ENCODE results near the gene CDC34. TPM values are rescaled to one million over a fixed set of nuclear protein-coding genes. Genes with fewer than 3 reads are reported as not detected.
A peak's percentile ranks its signal among the peaks of the same experiment; 100 is the strongest.

CDC34 gene
- total and polyA plus RNA-seq, 2 of the 8 experiments (the other 6 are each of a cell fraction or from before 2014, with no cell fraction given), result 95.9 to 129 TPM

GRCh38 chr19:489418-490196 lies 42.0 kb upstream of the CDC34 start:
- Histone ChIP-seq H3K36me3 (ENCODE audit: control insufficient read depth in 2 of 4, insufficient read depth in 4 of 4, low read length in 3 of 4) (no peaks in the 10 kb centered on the region), H2BK12ac (ENCODE audit: low read depth, low read length) (no peak overlapping the region), H3K9ac (replicated peaks in 1 of 4; ENCODE audit: extremely low read depth in 1 of 4, low read depth in 3 of 4, low read length in 3 of 4) (peak overlapping the region in 3 of 4 experiments; percentile 6 to 84 (median 8); a peak in 3 of 7 replicates), H2AFZ (ENCODE audit: low read length) (no peak overlapping the region), H3K23ac (ENCODE audit: insufficient read length) (no peak overlapping the region), H3K18ac (ENCODE audit: extremely low read depth, low read length) (no peak overlapping the region; the same call in 1 of the 2 replicates), H2BK20ac (ENCODE audit: low read length) (no peak overlapping the region), H3K27me3 (replicated peaks in 1 of 4; ENCODE audit: control insufficient read depth in 3 of 4, extremely low read depth in 1 of 4, insufficient read depth in 3 of 4, low read length in 3 of 4) (no peaks in the 10 kb centered on the region; a peak in 2 of 7 replicates), H4K20me1 (replicated peaks in 1 of 2; ENCODE audit: control insufficient read depth in 1 of 2, insufficient read depth in 2 of 2, low read length in 2 of 2) (peaks cover 0 to 2% of the 10 kb centered on the region in 2 experiments), H3K79me1 (ENCODE audit: low read depth, low read length) (no peaks in the 10 kb centered on the region; the same call in 1 of the 2 replicates), H2BK120ac (replicated peaks; ENCODE audit: low read depth, low read length) (no peak overlapping the region), H4K91ac (replicated peaks; ENCODE audit: insufficient read length, low read length) (peak overlapping the region; percentile 81), H3K27ac (ENCODE audit: low read depth, low read length) (no peak overlapping the region), H2AK5ac (ENCODE audit: low read depth, low read length) (no peak overlapping the region), H3K4ac (replicated peaks; ENCODE audit: insufficient read length, low read depth, low read length) (no peak overlapping the region), H2BK5ac (ENCODE audit: low read depth, low read length) (no peak overlapping the region), H3K56ac (replicated peaks; ENCODE audit: insufficient read length, low read depth, low read length) (peak overlapping the region; percentile 69), H3K4me3 (ENCODE audit: extremely low read depth in 1 of 4, insufficient read depth in 2 of 4, low read depth in 3 of 4, low read length in 4 of 4) (peak overlapping the region; percentile 62 to 85 (median 76)), H4K8ac (ENCODE audit: extremely low read depth, insufficient read depth, low read length) (no peak overlapping the region; the same call in 1 of the 2 replicates), H3K4me1 (replicated peaks in 1 of 4; ENCODE audit: control insufficient read depth in 3 of 4, insufficient read depth in 4 of 4, low read length in 3 of 4) (peaks cover 0 to 19% (median 12%) of the 10 kb centered on the region in 4 experiments; a peak in 6 of 7 replicates), H3K14ac (ENCODE audit: insufficient read length) (no peak overlapping the region), H3K9me3 (ENCODE audit: insufficient read depth in 2 of 2, low read depth in 1 of 2, low read length in 1 of 2) (peaks cover 0 to 2% of the 10 kb centered on the region in 2 experiments; a peak in 1 of 4 replicates), H2BK15ac (ENCODE audit: low read length) (no peak overlapping the region; the same call in 1 of the 2 replicates), H3K79me2 (ENCODE audit: control insufficient read depth in 1 of 2, insufficient read depth in 2 of 2, low read length in 2 of 2) (no peaks in the 10 kb centered on the region), H4K5ac (ENCODE audit: insufficient read length, low read depth, low read length) (peak overlapping the region; percentile 57), H3K23me2 (ENCODE audit: low read depth, low read length) (peaks cover 5% of the 10 kb centered on the region; the same call in 1 of the 2 replicates), H3K4me2 (ENCODE audit: insufficient read depth in 1 of 2, low read depth in 2 of 2, low read length in 2 of 2) (peak overlapping the region; percentile 60 to 97)
- WGBS, 2 experiments (ENCODE audit: extremely low coverage in 1 of 2, insufficient coverage in 1 of 2, insufficient read length in 1 of 2, insufficient replicate concordance in 2 of 2, low coverage in 1 of 2, low lambda C conversion rate in 2 of 2, missing lambda C conversion rate in 1 of 2), result 14% methylated on average over 40 of the region's 61 CpGs; no CpG with 5 or more reads in 1 of the 2 experiments
- DNase-seq (ENCODE audit: low read depth in 1 of 2, low spot score in 2 of 2) (peak in 1 of 2 experiments; percentile 73), FAIRE-seq (no peak)
- ChIA-PET CTCF (ENCODE audit: partially characterized antibody) (interaction anchor here (0.7 to 1.5 kb wide), 4 partner anchors 13 to 143 kb away, joined by 3 to 7 read pairs (median 4); no protein-coding TSS in a partner anchor), POLR2A (ENCODE audit: partially characterized antibody) (interaction anchor here (0.6 to 2.5 kb wide), 5 partner anchors 15 to 143 kb away, joined by 3 to 9 read pairs (median 4); a partner anchor contains a TSS)
- TF ChIP-seq SRF (IDR thresholded peaks at IDR 0.05; ENCODE audit: low read depth, low read length), result no peak
- TF ChIP-seq RNF2 (IDR thresholded peaks at IDR 0.05; ENCODE audit: borderline replicate concordance, low read depth, low read length, missing control alignments, poor library complexity, severe bottlenecking), result no peak
- TF ChIP-seq RAD21 (IDR thresholded peaks at IDR 0.05 in 1 of 2, conservative IDR thresholded peaks at IDR 0.05 in 1 of 2; ENCODE audit: low read depth in 2 of 2, low read length in 2 of 2), result no peak
- TF ChIP-seq MAX (IDR thresholded peaks at IDR 0.05), result peak; percentile 24; the same call in 1 of the 2 replicates
- no peak for TF ChIP-seq NRF1 (IDR thresholded peaks at IDR 0.05; ENCODE audit: low read depth, low read length)
- peak; percentile 37; the same call in 1 of the 2 replicates for TF ChIP-seq TBP (IDR thresholded peaks at IDR 0.05; ENCODE audit: low read depth, low read length)
- no peak for TF ChIP-seq BCL11A (IDR thresholded peaks at IDR 0.05; ENCODE audit: low read depth in 2 of 2, low read length in 2 of 2)
- TF ChIP-seq CTBP2 (IDR thresholded peaks at IDR 0.05; ENCODE audit: borderline replicate concordance, insufficient read depth, insufficient read length, low read length), result no peak
- TF ChIP-seq SP2 (IDR thresholded peaks at IDR 0.05; ENCODE audit: low read length), result no peak

All from H1 (cell line).